ENCODE results near the gene KCNA10. TPM values are rescaled to one million over a fixed set of nuclear protein-coding genes. Genes with fewer than 3 reads are reported as not detected.

The KCNA10 gene
- total RNA-seq, result under 1 TPM in 1 of 2 donors, not detected in 1; 0.50 TPM
- 0.21 TPM for polyA plus RNA-seq (ENCODE audit: insufficient read depth, low read depth, low replicate concordance)
- long read RNA-seq, donor 1, result 0 reads
- long read RNA-seq, donor 2, result 0 reads

GRCh38 chr1:110519125-110519810 lies at the start of gene KCNA10:
TSS of gene KCNA10 (minus strand) at chr1:110519175. CDS start at chr1:110518787, 388 bp downstream.
- TF ChIP-seq POLR2A (IDR thresholded peaks at IDR 0.05), result no peak
- TF ChIP-seq CTCF (IDR thresholded peaks at IDR 0.05), result no peak
- Histone ChIP-seq H3K9me3 (no peaks in the 10 kb centered on the region), H3K4me3 (no peak within 1 kb of the TSS), H3K27me3 (no peaks in the 10 kb centered on the region), H3K36me3 (ENCODE audit: low read depth, missing control alignments) (no peaks in the 10 kb centered on the region), H3K27ac (no peak within 1 kb of the TSS), H3K4me1 (no peaks in the 10 kb centered on the region)
- no peak for DNase-seq
- WGBS, 2 donors, result 62 to 65% methylated on average over 9 of the region's 9 CpGs
- intact Hi-C loops (cut with DNase I; ENCODE audit: low total_unique reads), result no loop called here

- intact Hi-C loops (cut with DNase I; ENCODE audit: low total_unique reads), result no loop called here
- Histone ChIP-seq H3K27ac (no peak overlapping the region), H3K4me1 (no peaks in the 10 kb centered on the region), H3K4me3 (no peak overlapping the region), H3K27me3 (no peaks in the 10 kb centered on the region), H3K36me3 (ENCODE audit: low read depth, missing control alignments) (no peaks in the 10 kb centered on the region), H3K9me3 (no peaks in the 10 kb centered on the region)
- WGBS, 2 donors, result 87 to 88% methylated on average over 3 of the region's 3 CpGs
- no peak for DNase-seq
- no peak for TF ChIP-seq CTCF (IDR thresholded peaks at IDR 0.05)
- TF ChIP-seq POLR2A (IDR thresholded peaks at IDR 0.05), result no peak
Observed at GRCh38 chr1:110566836-110567235, 47.9 kb upstream of the KCNA10 start.

GRCh38 chr1:110565565-110565964 lies 46.6 kb upstream of the KCNA10 start:
- TF ChIP-seq CTCF (IDR thresholded peaks at IDR 0.05) (no peak), POLR2A (IDR thresholded peaks at IDR 0.05) (no peak)
- Histone ChIP-seq H3K27ac (no peak overlapping the region), H3K4me3 (no peak overlapping the region), H3K27me3 (no peaks in the 10 kb centered on the region), H3K4me1 (no peaks in the 10 kb centered on the region), H3K36me3 (ENCODE audit: low read depth, missing control alignments) (no peaks in the 10 kb centered on the region), H3K9me3 (no peaks in the 10 kb centered on the region)
- intact Hi-C loops (cut with DNase I; ENCODE audit: low total_unique reads), result no loop called here
- DNase-seq, result no peak
- WGBS, 2 donors, result 67 to 75% methylated on average over 1 of the region's 1 CpG

- Histone ChIP-seq H3K4me1 (no peaks in the 10 kb centered on the region), H3K27me3 (no peaks in the 10 kb centered on the region), H3K4me3 (no peak overlapping the region), H3K9me3 (no peaks in the 10 kb centered on the region), H3K27ac (no peak overlapping the region), H3K36me3 (ENCODE audit: low read depth, missing control alignments) (no peaks in the 10 kb centered on the region)
- 85 to 93% methylated on average over 4 of the region's 4 CpGs for WGBS, 2 donors
- TF ChIP-seq CTCF (IDR thresholded peaks at IDR 0.05) (no peak), POLR2A (IDR thresholded peaks at IDR 0.05) (no peak)
- no peak for DNase-seq
- intact Hi-C loops (cut with DNase I; ENCODE audit: low total_unique reads), result no loop called here
Observed at GRCh38 chr1:110563089-110563488, 44.1 kb upstream of the KCNA10 start.

- 80% methylated on average over 7 of the region's 7 CpGs; no CpG with 5 or more reads in 1 of the 2 donors for WGBS, 2 donors
- Histone ChIP-seq H3K4me1 (no peaks in the 10 kb centered on the region), H3K27me3 (no peaks in the 10 kb centered on the region), H3K27ac (no peak overlapping the region), H3K9me3 (no peaks in the 10 kb centered on the region), H3K36me3 (ENCODE audit: low read depth, missing control alignments) (no peaks in the 10 kb centered on the region), H3K4me3 (no peak overlapping the region)
- TF ChIP-seq POLR2A (IDR thresholded peaks at IDR 0.05) (no peak), CTCF (IDR thresholded peaks at IDR 0.05) (no peak)
- intact Hi-C loops (cut with DNase I; ENCODE audit: low total_unique reads), result no loop called here
- DNase-seq, result no peak
Observed at GRCh38 chr1:110561596-110561995, 42.6 kb upstream of the KCNA10 start.
